PFSK-1 (cell line): ENCODE data around the gene RREB1.
A peak's percentile ranks its signal among the peaks of the same experiment; 100 is the strongest.

Experiments
- FOXP2 ChIP-seq: optimal IDR thresholded peaks from 2 replicates; pipeline ENCODE3; 2011; ENCODE audit warnings: borderline replicate concordance, control low read depth, inconsistent platforms; ENCODE audit not compliant: insufficient read depth; ENCODE audit errors: extremely low read length, extremely low read depth
- POLR2AphosphoS5 ChIP-seq: IDR thresholded peaks from 2 replicates; pipeline ENCODE4 v1.6.1; 2012; ENCODE audit warnings: low read depth, mild to moderate bottlenecking, control low read depth, low read length, moderate library complexity
- SIN3A ChIP-seq: IDR thresholded peaks from 2 replicates; pipeline ENCODE4 v1.6.1; 2012; ENCODE audit warnings: mild to moderate bottlenecking, low read length, moderate library complexity, borderline replicate concordance; ENCODE audit not compliant: insufficient read depth
- TAF1 ChIP-seq: IDR thresholded peaks from 2 replicates; pipeline ENCODE4 v1.6.1; 2012; ENCODE audit warnings: low read length, control low read depth, borderline replicate concordance; ENCODE audit not compliant: insufficient read depth
- TF ChIP-seq, protein P1 (sequence below), 2 experiments: IDR thresholded peaks; 2 replicates each; pipeline versions ENCODE4 v1.6.1 to v1.8.0; 2011 to 2012; ENCODE audit warnings: low read depth in 2 of 2, low read length in 2 of 2, control low read depth in 1 of 2, inconsistent platforms in 1 of 2, mild to moderate bottlenecking in 1 of 2, moderate library complexity in 1 of 2; ENCODE audit not compliant: insufficient read depth in 1 of 2

Gene RREB1

DNA sequence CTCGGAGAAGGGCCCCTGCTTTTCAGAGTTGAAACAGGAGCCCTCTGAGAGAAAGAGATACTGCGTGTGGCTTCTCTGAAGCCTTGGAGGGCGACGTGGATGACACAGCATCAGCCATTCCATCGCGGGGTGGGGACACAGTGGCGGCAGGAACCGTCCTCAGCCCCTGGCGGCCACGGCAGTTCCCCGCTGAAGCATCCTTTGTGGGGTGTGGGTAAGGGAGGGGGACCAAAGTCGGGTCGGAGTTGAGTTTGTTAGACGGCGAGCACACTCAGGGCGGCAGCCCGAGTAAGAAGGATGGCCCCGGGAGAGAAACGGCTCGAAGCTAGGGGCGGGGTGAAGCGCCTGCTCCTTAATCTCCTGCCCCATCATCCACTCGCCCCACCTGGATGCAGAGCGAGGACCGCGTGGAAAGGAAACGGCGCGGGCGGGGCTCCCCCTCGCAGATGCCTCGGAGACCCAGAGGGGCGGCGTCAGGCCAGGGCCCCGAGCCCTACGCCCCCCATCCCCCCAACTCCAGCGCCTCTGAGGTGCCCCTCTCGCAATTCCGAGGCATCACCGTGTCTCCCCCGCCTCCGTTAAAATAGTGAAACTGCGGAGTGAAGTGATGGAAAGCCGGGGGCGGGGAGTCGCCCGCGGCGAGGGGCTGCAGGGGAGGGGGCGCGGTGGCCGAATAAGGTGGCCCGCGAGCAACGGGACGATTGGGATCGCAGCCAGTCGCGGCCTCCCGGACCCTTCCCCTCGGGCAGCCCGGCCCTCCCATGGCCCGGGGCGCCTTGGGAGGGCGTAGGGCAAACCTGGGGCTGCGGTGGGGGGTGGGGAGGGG is 796 bp upstream of the RREB1 start:
- no peak for TF ChIP-seq POLR2AphosphoS5
- no peak for TF ChIP-seq SIN3A
- TF ChIP-seq FOXP2, result no peak
- TF ChIP-seq TAF1, result no peak
- TF ChIP-seq, protein P1, sequence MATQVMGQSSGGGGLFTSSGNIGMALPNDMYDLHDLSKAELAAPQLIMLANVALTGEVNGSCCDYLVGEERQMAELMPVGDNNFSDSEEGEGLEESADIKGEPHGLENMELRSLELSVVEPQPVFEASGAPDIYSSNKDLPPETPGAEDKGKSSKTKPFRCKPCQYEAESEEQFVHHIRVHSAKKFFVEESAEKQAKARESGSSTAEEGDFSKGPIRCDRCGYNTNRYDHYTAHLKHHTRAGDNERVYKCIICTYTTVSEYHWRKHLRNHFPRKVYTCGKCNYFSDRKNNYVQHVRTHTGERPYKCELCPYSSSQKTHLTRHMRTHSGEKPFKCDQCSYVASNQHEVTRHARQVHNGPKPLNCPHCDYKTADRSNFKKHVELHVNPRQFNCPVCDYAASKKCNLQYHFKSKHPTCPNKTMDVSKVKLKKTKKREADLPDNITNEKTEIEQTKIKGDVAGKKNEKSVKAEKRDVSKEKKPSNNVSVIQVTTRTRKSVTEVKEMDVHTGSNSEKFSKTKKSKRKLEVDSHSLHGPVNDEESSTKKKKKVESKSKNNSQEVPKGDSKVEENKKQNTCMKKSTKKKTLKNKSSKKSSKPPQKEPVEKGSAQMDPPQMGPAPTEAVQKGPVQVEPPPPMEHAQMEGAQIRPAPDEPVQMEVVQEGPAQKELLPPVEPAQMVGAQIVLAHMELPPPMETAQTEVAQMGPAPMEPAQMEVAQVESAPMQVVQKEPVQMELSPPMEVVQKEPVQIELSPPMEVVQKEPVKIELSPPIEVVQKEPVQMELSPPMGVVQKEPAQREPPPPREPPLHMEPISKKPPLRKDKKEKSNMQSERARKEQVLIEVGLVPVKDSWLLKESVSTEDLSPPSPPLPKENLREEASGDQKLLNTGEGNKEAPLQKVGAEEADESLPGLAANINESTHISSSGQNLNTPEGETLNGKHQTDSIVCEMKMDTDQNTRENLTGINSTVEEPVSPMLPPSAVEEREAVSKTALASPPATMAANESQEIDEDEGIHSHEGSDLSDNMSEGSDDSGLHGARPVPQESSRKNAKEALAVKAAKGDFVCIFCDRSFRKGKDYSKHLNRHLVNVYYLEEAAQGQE (IDR thresholded peaks at IDR 0.05; ENCODE audit: insufficient read depth in 1 of 2, low read depth in 2 of 2, low read length in 2 of 2), result no peak

DNA sequence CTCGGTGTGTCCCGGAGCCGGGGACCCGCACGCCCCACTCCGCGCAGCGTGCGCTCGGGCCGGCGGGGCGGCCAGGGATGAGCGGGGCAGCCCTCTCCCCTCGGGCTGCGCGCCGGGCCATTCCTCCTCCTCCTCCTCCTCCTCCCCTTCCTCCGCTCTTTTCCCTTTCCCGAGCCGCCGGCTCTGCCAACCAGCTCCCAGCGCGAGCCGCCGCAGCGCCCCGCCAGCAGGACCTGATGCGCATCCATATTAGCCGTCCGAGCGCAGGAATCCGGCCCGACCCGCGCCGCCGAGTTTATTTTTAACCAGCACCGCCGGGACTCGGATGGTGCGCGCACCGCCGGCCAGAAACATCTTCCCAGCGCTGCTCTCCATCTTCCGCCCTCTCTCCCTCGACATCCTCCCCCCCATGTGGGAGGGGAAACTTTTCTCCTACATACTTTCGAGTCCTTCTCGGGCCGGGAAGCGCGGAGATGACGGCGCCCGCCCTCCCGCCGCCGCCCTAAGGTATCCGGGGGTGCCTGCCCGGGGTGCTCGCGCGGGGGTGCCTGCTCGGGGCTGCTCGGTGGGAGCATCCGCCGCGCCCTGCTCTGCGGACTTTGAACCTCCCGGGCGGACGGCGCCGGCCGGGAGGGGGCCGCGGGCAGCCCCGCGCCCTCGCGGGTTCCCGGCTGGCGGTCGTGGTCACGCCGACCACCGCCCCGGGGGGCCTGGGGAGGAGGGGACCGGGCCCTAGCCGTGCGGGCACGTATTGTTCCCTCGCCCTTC is 619 bp downstream of the RREB1 start:
- TF ChIP-seq SIN3A (peak; percentile 70; the same call in 1 of the 2 replicates), FOXP2 (no peak), TAF1 (peak; percentile 63; the same call in 1 of the 2 replicates), POLR2AphosphoS5 (peak; percentile 59; the same call in 1 of the 2 replicates)
- TF ChIP-seq, protein P1 (IDR thresholded peaks at IDR 0.05; ENCODE audit: insufficient read depth in 1 of 2, low read depth in 2 of 2, low read length in 2 of 2), result no peak

DNA sequence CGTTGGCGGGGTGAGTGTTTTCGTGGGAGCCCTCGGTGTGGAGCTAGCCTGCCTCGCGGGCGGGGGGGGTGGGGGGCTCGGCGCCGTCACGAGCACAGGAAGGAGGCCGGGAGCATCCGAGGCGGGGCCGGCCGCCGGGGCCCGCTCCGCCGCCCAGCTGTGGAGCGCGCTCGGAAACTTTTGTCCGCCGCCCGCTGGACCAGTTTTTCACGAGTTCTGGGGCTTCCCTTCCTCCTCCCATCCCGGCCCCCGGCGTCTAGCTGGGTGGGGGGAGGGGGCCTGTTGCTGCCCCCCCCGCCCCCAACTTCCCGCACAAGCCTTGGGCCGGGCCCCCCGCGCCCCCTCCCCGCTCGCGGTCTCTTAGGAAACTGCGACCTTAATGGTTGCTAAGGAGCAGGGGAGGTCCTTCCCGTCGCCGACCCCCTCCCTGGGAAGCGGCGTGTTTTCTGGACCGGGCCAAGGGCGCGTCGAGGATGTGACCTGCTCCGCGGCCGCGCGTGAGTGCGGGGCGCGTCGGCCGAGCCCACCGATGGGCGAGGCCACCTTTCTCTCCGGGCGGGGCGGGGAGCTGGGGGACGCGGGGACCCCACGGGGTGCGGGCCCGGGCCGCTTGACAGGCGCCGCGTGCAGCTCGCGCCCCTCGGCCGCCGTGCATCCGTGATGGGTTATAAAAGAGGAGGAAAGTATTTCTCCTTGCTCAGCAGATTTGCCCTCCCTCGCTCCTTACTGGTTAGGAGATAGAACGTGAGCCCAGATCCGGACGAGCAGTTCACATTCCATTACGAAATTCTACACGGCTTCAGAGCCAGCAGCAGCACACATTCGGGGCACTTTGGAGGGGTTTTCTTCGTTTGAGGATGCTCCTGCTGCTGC is 1.4 kb downstream of the RREB1 start:
- 0 out of 2 replicates have a peak, but pooled peaks have one; percentile 31 for TF ChIP-seq TAF1
- no peak for TF ChIP-seq FOXP2
- no peak for TF ChIP-seq SIN3A
- TF ChIP-seq, protein P1 (IDR thresholded peaks at IDR 0.05; ENCODE audit: insufficient read depth in 1 of 2, low read depth in 2 of 2, low read length in 2 of 2), result no peak
- TF ChIP-seq POLR2AphosphoS5, result peak; percentile 50; the same call in 1 of the 2 replicates

DNA sequence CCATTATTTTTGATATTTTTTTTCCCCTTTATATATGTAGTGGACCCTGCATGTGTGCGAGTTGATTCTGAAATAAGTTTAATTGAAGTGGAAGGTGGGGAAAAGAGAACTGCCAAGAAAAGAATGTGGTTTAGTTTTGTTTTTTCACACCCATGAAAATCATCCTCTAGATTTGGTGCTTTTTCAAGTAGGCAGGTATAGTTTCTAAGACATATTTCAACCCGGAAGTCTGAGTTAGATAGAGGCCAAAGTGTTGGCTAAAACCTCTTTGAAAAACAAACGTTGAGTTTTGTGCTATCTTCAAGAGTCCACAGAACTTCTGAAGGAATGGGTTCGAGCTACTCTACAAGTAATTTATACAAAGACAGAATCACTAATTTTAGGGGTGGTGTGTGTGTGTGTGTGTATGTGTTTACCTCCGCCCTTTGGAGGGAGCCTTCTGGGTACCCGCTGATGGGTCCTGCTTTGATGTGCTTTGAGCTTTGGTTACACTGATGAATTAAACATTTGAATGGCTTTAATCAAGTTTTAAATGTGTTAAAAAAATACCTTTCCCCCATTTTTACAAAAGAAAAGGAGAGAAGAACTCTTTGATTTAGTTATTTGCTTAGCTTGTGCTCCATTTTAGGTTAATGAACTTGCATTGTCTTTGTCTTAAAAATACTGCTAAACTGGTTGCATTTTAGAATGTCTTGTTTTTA is 2.5 kb downstream of the RREB1 start:
- TF ChIP-seq, protein P1 (IDR thresholded peaks at IDR 0.05; ENCODE audit: insufficient read depth in 1 of 2, low read depth in 2 of 2, low read length in 2 of 2), result no peak
- no peak for TF ChIP-seq FOXP2
- TF ChIP-seq SIN3A, result no peak
- TF ChIP-seq TAF1, result no peak
- TF ChIP-seq POLR2AphosphoS5, result no peak
